A673 (cell line): ENCODE measurements around the gene GBA3. TPM values are rescaled to one million over a fixed set of nuclear protein-coding genes. Genes with fewer than 3 reads are reported as not detected.

Experiments
- BruUV-seq: library from RNA; stranded (reverse); fragments of 400-500 nt; replicated peaks from 2 replicates; lab custom pipeline; 2021; lab: Mats Ljungman, UMichigan
- CTCF ChIA-PET: fragments of 300-600 bp; sonication (Branson Sonifier 250); formaldehyde crosslinking; loops from one replicate; lab custom pipeline; 2022; ENCODE audit warnings: antibody characterized with exemption; lab: Charles Lee
- POLR2A ChIA-PET: fragments of 300-600 bp; sonication (Branson Sonifier 250); formaldehyde crosslinking; loops from one replicate; lab custom pipeline; 2022; ENCODE audit warnings: antibody characterized with exemption; ENCODE audit not compliant: low non-redundant PET; lab: Charles Lee
- DNase-seq: peaks from one replicate; pipeline ENCODE4 v3.0.0-alpha.2; 2015; ENCODE audit warnings: low spot score
- H3K27ac ChIP-seq: fragments of 200-600 bp; sonication (generic); 2 replicates; pipeline ENCODE4 v1.5.1; 2016; ENCODE audit warnings: mixed run types, low read depth, mild to moderate bottlenecking, mixed read lengths, antibody characterized with exemption, low read length; ENCODE audit not compliant: poor library complexity, severe bottlenecking
- H3K27me3 ChIP-seq: fragments of 200-600 bp; sonication (generic); replicated peaks from 2 replicates; pipeline ENCODE4 v1.6.1; 2017; ENCODE audit warnings: mixed run types, low read depth, mild to moderate bottlenecking, mixed read lengths, antibody characterized with exemption, low read length; ENCODE audit not compliant: insufficient read depth, poor library complexity
- H3K36me3 ChIP-seq: fragments of 200-600 bp; sonication (generic); 2 replicates; pipeline ENCODE4 v1.6.1; 2016; ENCODE audit warnings: mixed run types, mild to moderate bottlenecking, mixed read lengths, antibody characterized with exemption, low read length; ENCODE audit not compliant: insufficient read depth, poor library complexity, severe bottlenecking
- H3K4me1 ChIP-seq: fragments of 200-600 bp; sonication (generic); 2 replicates; pipeline ENCODE4 v1.6.1; 2017; ENCODE audit warnings: mixed run types, mild to moderate bottlenecking, mixed read lengths, antibody characterized with exemption, low read length; ENCODE audit not compliant: insufficient read depth, poor library complexity, severe bottlenecking
- H3K4me3 ChIP-seq: fragments of 200-600 bp; sonication (generic); 2 replicates; pipeline ENCODE4 v1.5.1; 2016; ENCODE audit warnings: low read depth, mixed run types, mild to moderate bottlenecking, mixed read lengths, low read length; ENCODE audit not compliant: poor library complexity, severe bottlenecking
- H3K9me3 ChIP-seq: fragments of 200-600 bp; sonication (generic); 2 replicates; pipeline ENCODE4 v1.6.1; 2016; ENCODE audit warnings: mixed run types, low read depth, mild to moderate bottlenecking, mixed read lengths, antibody characterized with exemption, low read length; ENCODE audit not compliant: poor library complexity, severe bottlenecking
- EZH2 ChIP-seq: fragments of 200-600 bp; sonication (generic); IDR thresholded peaks from 2 replicates; pipeline ENCODE4 v1.6.1; 2017; ENCODE audit warnings: borderline replicate concordance, low read depth, mild to moderate bottlenecking, mixed read lengths, antibody characterized with exemption, low read length; ENCODE audit not compliant: poor library complexity, severe bottlenecking
- intact Hi-C: fragments of 100-400 bp; cut with micrococcal nuclease; formaldehyde crosslinking; loops from one replicate; pipeline ENCODE4 v1.10.0; 2022; ENCODE audit not compliant: unreplicated experiment
- total RNA-seq: library from RNA; stranded (reverse); gene quantifications from 2 replicates; pipeline ENCODE4 v1.2.3, GENCODE V29; 2021
- TF ChIP-seq, protein P1 (sequence below): fragments of 300-800, 200-600 bp; sonication (generic); conservative IDR thresholded peaks from 2 replicates; pipeline ENCODE4 v1.5.1; 2017; ENCODE audit warnings: low read depth, mild to moderate bottlenecking, antibody characterized with exemption, low read length, moderate library complexity, mixed read lengths

GBA3 gene
- total RNA-seq, 1 experiment from 2014 or later, result not detected

DNA sequence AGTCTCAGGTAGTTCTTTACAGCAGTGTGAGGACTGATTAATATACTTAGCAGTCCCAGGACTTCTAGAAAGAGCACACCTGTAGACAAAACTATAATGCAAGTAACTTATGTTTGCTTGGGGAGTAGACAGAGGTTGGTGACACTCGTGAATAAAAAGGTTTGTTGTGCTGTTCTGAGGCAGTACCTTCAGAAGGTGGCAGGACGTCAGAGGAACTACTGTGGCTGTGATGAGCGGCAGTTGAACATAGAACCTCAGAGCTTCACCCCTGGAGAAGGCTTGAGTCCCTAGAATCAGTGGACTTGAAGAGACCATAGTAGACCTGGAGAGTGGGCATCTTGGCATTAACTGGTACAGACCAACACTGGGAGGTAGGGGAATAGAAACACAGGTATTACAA, 3.3 kb upstream of the GBA3 start:
- no peaks in the 10 kb centered on the region for H3K36me3 ChIP-seq
- H3K4me1 ChIP-seq, result no peaks in the 10 kb centered on the region
- intact Hi-C loops, result loop anchor here (10.0 kb wide), 1 partner anchor 555 kb away; no protein-coding TSS in a partner anchor
- peaks cover 31% of the 10 kb centered on the region for H3K27me3 ChIP-seq
- no peak overlapping the region for H3K4me3 ChIP-seq
- CTCF ChIA-PET, result no interaction called here
- no peaks in the 10 kb centered on the region for H3K9me3 ChIP-seq
- no peak for DNase-seq
- BruUV-seq, result no TSS peak
- H3K27ac ChIP-seq, result no peak overlapping the region
- POLR2A ChIA-PET, result no interaction called here
- no peak for TF ChIP-seq EZH2
- TF ChIP-seq, protein P1, sequence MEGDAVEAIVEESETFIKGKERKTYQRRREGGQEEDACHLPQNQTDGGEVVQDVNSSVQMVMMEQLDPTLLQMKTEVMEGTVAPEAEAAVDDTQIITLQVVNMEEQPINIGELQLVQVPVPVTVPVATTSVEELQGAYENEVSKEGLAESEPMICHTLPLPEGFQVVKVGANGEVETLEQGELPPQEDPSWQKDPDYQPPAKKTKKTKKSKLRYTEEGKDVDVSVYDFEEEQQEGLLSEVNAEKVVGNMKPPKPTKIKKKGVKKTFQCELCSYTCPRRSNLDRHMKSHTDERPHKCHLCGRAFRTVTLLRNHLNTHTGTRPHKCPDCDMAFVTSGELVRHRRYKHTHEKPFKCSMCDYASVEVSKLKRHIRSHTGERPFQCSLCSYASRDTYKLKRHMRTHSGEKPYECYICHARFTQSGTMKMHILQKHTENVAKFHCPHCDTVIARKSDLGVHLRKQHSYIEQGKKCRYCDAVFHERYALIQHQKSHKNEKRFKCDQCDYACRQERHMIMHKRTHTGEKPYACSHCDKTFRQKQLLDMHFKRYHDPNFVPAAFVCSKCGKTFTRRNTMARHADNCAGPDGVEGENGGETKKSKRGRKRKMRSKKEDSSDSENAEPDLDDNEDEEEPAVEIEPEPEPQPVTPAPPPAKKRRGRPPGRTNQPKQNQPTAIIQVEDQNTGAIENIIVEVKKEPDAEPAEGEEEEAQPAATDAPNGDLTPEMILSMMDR, result no peak

DNA sequence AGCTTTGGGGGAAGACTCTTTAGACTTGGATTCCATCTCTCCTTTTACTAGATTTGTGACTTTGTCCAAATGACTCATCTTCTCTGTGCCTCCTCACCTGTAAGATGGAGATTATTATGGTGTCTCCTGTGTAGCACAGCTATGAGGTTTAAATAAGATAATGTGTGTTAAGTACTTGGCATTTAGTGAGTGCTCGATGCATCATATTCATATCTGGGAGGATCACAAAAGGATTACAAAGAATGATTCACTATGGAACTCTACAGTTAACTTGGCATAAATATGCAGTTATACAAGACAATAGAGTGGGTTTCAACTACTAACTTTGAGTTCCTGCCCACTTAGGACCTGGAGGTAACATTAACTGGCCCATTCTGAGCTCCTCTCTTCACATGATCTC, 2.3 kb downstream of the GBA3 start:
- Histone ChIP-seq H3K4me3 (no peak overlapping the region), H3K27ac (no peak overlapping the region), H3K36me3 (no peaks in the 10 kb centered on the region), H3K4me1 (no peaks in the 10 kb centered on the region), H3K9me3 (no peaks in the 10 kb centered on the region), H3K27me3 (peaks cover 23% of the 10 kb centered on the region)
- ChIA-PET POLR2A (no interaction called here), CTCF (no interaction called here)
- intact Hi-C loops, result no loop called here
- TF ChIP-seq, protein P1, result no peak
- TF ChIP-seq EZH2, result no peak
- BruUV-seq, result no TSS peak
- DNase-seq, result no peak

DNA sequence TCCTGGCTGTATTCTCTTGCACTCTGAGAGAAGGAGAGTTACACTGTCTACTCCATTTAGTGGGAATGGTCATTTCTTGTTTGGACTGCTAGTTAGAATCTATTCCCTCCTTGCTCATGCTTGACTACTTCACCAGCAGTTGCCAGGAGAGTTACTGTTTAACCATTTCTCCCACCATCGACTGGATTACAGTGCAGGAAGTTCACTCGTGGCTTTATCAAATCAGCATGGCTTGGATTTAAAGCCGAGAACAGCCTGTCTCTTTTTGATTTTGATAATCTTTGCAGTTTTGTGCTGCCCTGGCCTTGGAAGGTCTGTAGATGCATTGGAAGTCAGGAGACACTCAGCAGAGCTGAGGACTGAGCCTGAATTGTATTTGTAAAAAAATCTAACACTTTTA, 3.2 kb downstream of the GBA3 start:
- ChIA-PET CTCF (no interaction called here), POLR2A (no interaction called here)
- BruUV-seq, result no TSS peak
- Histone ChIP-seq H3K27ac (no peak overlapping the region), H3K27me3 (peaks cover 23% of the 10 kb centered on the region), H3K36me3 (no peaks in the 10 kb centered on the region), H3K4me3 (no peak overlapping the region), H3K4me1 (no peaks in the 10 kb centered on the region), H3K9me3 (no peaks in the 10 kb centered on the region)
- intact Hi-C loops, result no loop called here
- TF ChIP-seq, protein P1, result no peak
- no peak for TF ChIP-seq EZH2
- DNase-seq, result no peak
